GM10266 (cell line): ENCODE data around the gene TNFSF13.

Experiments used
- DNase-seq: peaks from one replicate; pipeline ENCODE4 v3.0.0; 2012; ENCODE audit errors: extremely low spot score
- CTCF ChIP-seq: IDR thresholded peaks from 2 replicates; pipeline ENCODE4 v1.5.1; 2012; ENCODE audit warnings: mild to moderate bottlenecking, low read depth; ENCODE audit not compliant: control insufficient read depth, insufficient read depth; ENCODE audit errors: missing control alignments

The TNFSF13 gene

GRCh38 chr17:7580604-7581575 lies 22.3 kb downstream of the TNFSF13 start:
- DNase-seq, result no peak
- TF ChIP-seq CTCF, result no peak

GRCh38 chr17:7582396-7583252 lies 24.1 kb downstream of the TNFSF13 start:
- DNase-seq, result no peak
- TF ChIP-seq CTCF, result no peak

GRCh38 chr17:7583253-7584109 lies 24.9 kb downstream of the TNFSF13 start, which contains the start of gene MPDU1:
Gene MPDU1 (plus strand): TSS chr17:7583852. CDS start chr17:7583863, 11 bp downstream.
- peak; percentile 94 for DNase-seq
- TF ChIP-seq CTCF, result no peak

GRCh38 chr17:7586673-7587419 lies 28.3 kb downstream of the TNFSF13 start:
- TF ChIP-seq CTCF, result no peak
- DNase-seq, result no peak

GRCh38 chr17:7587420-7588151 lies 29.0 kb downstream of the TNFSF13 start:
- no peak for TF ChIP-seq CTCF
- no peak for DNase-seq
